Adrenal gland (tissue), 5 donors: ENCODE measurements around the gene C10orf143.

Experiments used
- POLR2A ChIP-seq, 2 donors: fragments of 450-650 bp; IDR thresholded peaks; one replicate each; pipeline ENCODE4 v1.6.1; 2017; ENCODE audit warnings: antibody characterized with exemption in 2 of 2, mild to moderate bottlenecking in 2 of 2, moderate library complexity in 1 of 2
- TF ChIP-seq, protein P1 (sequence below), 6 experiments: fragments of 450-650 bp in 4 of 6; fragments of 200-600 bp in 2 of 6; sonication (generic) in 1 of 6; IDR thresholded peaks; 1 replicate in 5 of 6; 2 replicates in 1 of 6; pipeline versions ENCODE4 v1.5.1 to v1.8.0; 2016 to 2021; ENCODE audit warnings: antibody characterized with exemption in 6 of 6, mild to moderate bottlenecking in 2 of 6, moderate library complexity in 1 of 6
- donor health status: DM: no; HTN: no; CAD: no.

GRCh38 chr10:130014263-130015074, 96.2 kb downstream of the C10orf143 start:
- TF ChIP-seq, protein P1, sequence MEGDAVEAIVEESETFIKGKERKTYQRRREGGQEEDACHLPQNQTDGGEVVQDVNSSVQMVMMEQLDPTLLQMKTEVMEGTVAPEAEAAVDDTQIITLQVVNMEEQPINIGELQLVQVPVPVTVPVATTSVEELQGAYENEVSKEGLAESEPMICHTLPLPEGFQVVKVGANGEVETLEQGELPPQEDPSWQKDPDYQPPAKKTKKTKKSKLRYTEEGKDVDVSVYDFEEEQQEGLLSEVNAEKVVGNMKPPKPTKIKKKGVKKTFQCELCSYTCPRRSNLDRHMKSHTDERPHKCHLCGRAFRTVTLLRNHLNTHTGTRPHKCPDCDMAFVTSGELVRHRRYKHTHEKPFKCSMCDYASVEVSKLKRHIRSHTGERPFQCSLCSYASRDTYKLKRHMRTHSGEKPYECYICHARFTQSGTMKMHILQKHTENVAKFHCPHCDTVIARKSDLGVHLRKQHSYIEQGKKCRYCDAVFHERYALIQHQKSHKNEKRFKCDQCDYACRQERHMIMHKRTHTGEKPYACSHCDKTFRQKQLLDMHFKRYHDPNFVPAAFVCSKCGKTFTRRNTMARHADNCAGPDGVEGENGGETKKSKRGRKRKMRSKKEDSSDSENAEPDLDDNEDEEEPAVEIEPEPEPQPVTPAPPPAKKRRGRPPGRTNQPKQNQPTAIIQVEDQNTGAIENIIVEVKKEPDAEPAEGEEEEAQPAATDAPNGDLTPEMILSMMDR (IDR thresholded peaks at IDR 0.05), result no peak
- no peak for TF ChIP-seq POLR2A (IDR thresholded peaks at IDR 0.05)
